Activated CD4-positive, alpha-beta T cell treated with anti-CD3 and anti-CD28 coated beads, Interleukin-2, amount 10 ng/mL, durations not matched to agents 24 days and 14 days (primary cell): ENCODE data around the gene WNT7A. TPM values are rescaled to one million over a fixed set of nuclear protein-coding genes. Genes with fewer than 3 reads are reported as not detected.

Experiments used
- DNase-seq: peaks from one replicate; pipeline ENCODE4 v3.0.0; 2022
- H3K27ac Mint-ChIP-seq: one replicate; pipeline ENCODE4 v1.8.0; 2022; ENCODE audit warnings: mild to moderate bottlenecking, mixed read lengths
- H3K27me3 Mint-ChIP-seq: one replicate; pipeline ENCODE4 v1.8.0; 2022; ENCODE audit warnings: mixed read lengths
- H3K36me3 Mint-ChIP-seq: one replicate; pipeline ENCODE4 v1.8.0; 2022; ENCODE audit warnings: low read depth, mild to moderate bottlenecking, mixed read lengths
- H3K4me1 Mint-ChIP-seq: one replicate; pipeline ENCODE4 v1.8.0; 2021; ENCODE audit warnings: mixed read lengths
- H3K4me3 Mint-ChIP-seq: one replicate; pipeline ENCODE4 v1.8.0; 2022; ENCODE audit warnings: mild to moderate bottlenecking, moderate library complexity, mixed read lengths
- H3K9me3 Mint-ChIP-seq: one replicate; pipeline ENCODE4 v1.8.0; 2021; ENCODE audit warnings: mixed read lengths
- intact Hi-C: fragments of 100-400 bp; cut with micrococcal nuclease; formaldehyde crosslinking; loops from one replicate; pipeline ENCODE4 v1.15.1; 2023
- total RNA-seq: library from RNA; stranded (reverse); gene quantifications from 2 replicates; pipeline ENCODE4 v1.2.3, GENCODE V29; 2022

WNT7A gene
- total RNA-seq, 1 donor from 2014 or later: not detected

- intact Hi-C loops: loop anchor here (2.0 to 10.0 kb wide), 2 partner anchors 25 to 543 kb away; no protein-coding TSS in a partner anchor
- Mint-ChIP-seq H3K4me3 (no peak overlapping the region), H3K27me3 (peaks cover 5% of the 10 kb centered on the region), H3K4me1 (peaks cover 27% of the 10 kb centered on the region), H3K9me3 (no peaks in the 10 kb centered on the region), H3K36me3 (peaks cover 1% of the 10 kb centered on the region), H3K27ac (peak overlapping the region; percentile 8)
- peak; percentile 66 for DNase-seq
Observed at GRCh38 chr3:13891492-13892073, 11.7 kb upstream of the WNT7A start.

- intact Hi-C loops: loop anchor here (2.0 to 10.0 kb wide), 2 partner anchors 24 to 544 kb away; no protein-coding TSS in a partner anchor
- Mint-ChIP-seq H3K27me3 (peaks cover 5% of the 10 kb centered on the region), H3K4me3 (peak overlapping the region; percentile 62), H3K9me3 (no peaks in the 10 kb centered on the region), H3K27ac (peak overlapping the region; percentile 85), H3K36me3 (peaks cover 1% of the 10 kb centered on the region), H3K4me1 (peaks cover 23% of the 10 kb centered on the region)
- no peak for DNase-seq
Observed at GRCh38 chr3:13891017-13891392, 11.1 kb upstream of the WNT7A start.

- no peaks in the 10 kb centered on the region for H3K9me3 Mint-ChIP-seq
- H3K27ac Mint-ChIP-seq: peak overlapping the region; percentile 85
- intact Hi-C loops: loop anchor here (2.0 to 10.0 kb wide), 2 partner anchors 24 to 544 kb away; no protein-coding TSS in a partner anchor
- H3K4me1 Mint-ChIP-seq: peaks cover 21% of the 10 kb centered on the region
- DNase-seq: peak; percentile 86
- peak overlapping the region; percentile 62 for H3K4me3 Mint-ChIP-seq
- H3K36me3 Mint-ChIP-seq: peaks cover 1% of the 10 kb centered on the region
- H3K27me3 Mint-ChIP-seq: peaks cover 5% of the 10 kb centered on the region
Observed at GRCh38 chr3:13890377-13891016, 10.6 kb upstream of the WNT7A start.

- Mint-ChIP-seq H3K4me1 (peaks cover 16% of the 10 kb centered on the region), H3K27ac (no peak overlapping the region), H3K27me3 (peaks cover 18% of the 10 kb centered on the region), H3K36me3 (peaks cover under 1% of the 10 kb centered on the region), H3K9me3 (no peaks in the 10 kb centered on the region), H3K4me3 (no peak overlapping the region)
- DNase-seq: peak; percentile 51
- intact Hi-C loops: loop anchor here (5.0 kb wide), 1 partner anchor 391 kb away; no protein-coding TSS in a partner anchor
Observed at GRCh38 chr3:13888576-13888975, 8.7 kb upstream of the WNT7A start.

- Mint-ChIP-seq H3K27me3 (peaks cover 26% of the 10 kb centered on the region), H3K4me3 (no peak overlapping the region), H3K36me3 (no peaks in the 10 kb centered on the region), H3K4me1 (peaks cover 16% of the 10 kb centered on the region), H3K9me3 (no peaks in the 10 kb centered on the region), H3K27ac (no peak overlapping the region)
- peak; percentile 49 for DNase-seq
- intact Hi-C loops: loop anchor here (5.0 kb wide), 1 partner anchor 390 kb away; no protein-coding TSS in a partner anchor
Observed at GRCh38 chr3:13887495-13888300, 7.8 kb upstream of the WNT7A start.

GRCh38 chr3:13886593-13887129 is 6.8 kb upstream of the WNT7A start:
- Mint-ChIP-seq H3K36me3 (no peaks in the 10 kb centered on the region), H3K27me3 (peaks cover 36% of the 10 kb centered on the region), H3K4me3 (no peak overlapping the region), H3K9me3 (no peaks in the 10 kb centered on the region), H3K27ac (no peak overlapping the region), H3K4me1 (peaks cover 16% of the 10 kb centered on the region)
- intact Hi-C loops: loop anchor here (5.0 kb wide), 1 partner anchor 389 kb away; no protein-coding TSS in a partner anchor
- DNase-seq: peak; percentile 54

- Mint-ChIP-seq H3K27me3 (peaks cover 45% of the 10 kb centered on the region), H3K4me1 (peaks cover 10% of the 10 kb centered on the region), H3K4me3 (no peak overlapping the region), H3K9me3 (no peaks in the 10 kb centered on the region), H3K36me3 (no peaks in the 10 kb centered on the region), H3K27ac (no peak overlapping the region)
- no peak for DNase-seq
- intact Hi-C loops: loop anchor here (1.0 to 5.0 kb wide), 2 partner anchors 227 to 388 kb away; no protein-coding TSS in a partner anchor
Observed at GRCh38 chr3:13885704-13886010, 5.8 kb upstream of the WNT7A start.

GRCh38 chr3:13884851-13885703 is 5.2 kb upstream of the WNT7A start:
- Mint-ChIP-seq H3K9me3 (no peaks in the 10 kb centered on the region), H3K4me3 (no peak overlapping the region), H3K27ac (no peak overlapping the region), H3K4me1 (peaks cover 5% of the 10 kb centered on the region), H3K27me3 (peaks cover 45% of the 10 kb centered on the region), H3K36me3 (no peaks in the 10 kb centered on the region)
- peak; percentile 92 for DNase-seq
- intact Hi-C loops: loop anchor here (1.0 to 5.0 kb wide), 2 partner anchors 227 to 388 kb away; no protein-coding TSS in a partner anchor

- Mint-ChIP-seq H3K27ac (no peak overlapping the region), H3K9me3 (no peaks in the 10 kb centered on the region), H3K27me3 (peaks cover 50% of the 10 kb centered on the region), H3K36me3 (no peaks in the 10 kb centered on the region), H3K4me3 (no peak overlapping the region), H3K4me1 (peaks cover 7% of the 10 kb centered on the region)
- DNase-seq: no peak
- intact Hi-C loops: no loop called here
Observed at GRCh38 chr3:13883681-13884080, 3.8 kb upstream of the WNT7A start.

- H3K4me1 Mint-ChIP-seq: peaks cover 8% of the 10 kb centered on the region
- no peak for DNase-seq
- H3K36me3 Mint-ChIP-seq: no peaks in the 10 kb centered on the region
- peaks cover 55% of the 10 kb centered on the region for H3K27me3 Mint-ChIP-seq
- H3K27ac Mint-ChIP-seq: no peak overlapping the region
- H3K4me3 Mint-ChIP-seq: no peak overlapping the region
- intact Hi-C loops: no loop called here
- H3K9me3 Mint-ChIP-seq: no peaks in the 10 kb centered on the region
Observed at GRCh38 chr3:13882876-13883275, 3.0 kb upstream of the WNT7A start.

- no peaks in the 10 kb centered on the region for H3K9me3 Mint-ChIP-seq
- DNase-seq: no peak
- H3K36me3 Mint-ChIP-seq: no peaks in the 10 kb centered on the region
- peaks cover 63% of the 10 kb centered on the region for H3K27me3 Mint-ChIP-seq
- H3K27ac Mint-ChIP-seq: no peak overlapping the region
- H3K4me3 Mint-ChIP-seq: no peak overlapping the region
- intact Hi-C loops: loop anchor here (2.0 kb wide), 1 partner anchor 13 kb away; no protein-coding TSS in a partner anchor
- peaks cover 5% of the 10 kb centered on the region for H3K4me1 Mint-ChIP-seq
Observed at GRCh38 chr3:13881536-13882410, 1.9 kb upstream of the WNT7A start.

- no peak for DNase-seq
- H3K4me1 Mint-ChIP-seq: peaks cover 5% of the 10 kb centered on the region
- no peak overlapping the region for H3K4me3 Mint-ChIP-seq
- H3K27ac Mint-ChIP-seq: no peak overlapping the region
- no peaks in the 10 kb centered on the region for H3K36me3 Mint-ChIP-seq
- peaks cover 72% of the 10 kb centered on the region for H3K27me3 Mint-ChIP-seq
- intact Hi-C loops: loop anchor here (1.0 to 2.0 kb wide), 2 partner anchors 14 to 222 kb away; no protein-coding TSS in a partner anchor
- H3K9me3 Mint-ChIP-seq: no peaks in the 10 kb centered on the region
Observed at GRCh38 chr3:13880811-13881156, 913 bp upstream of the WNT7A start.
